ENCODE measurements around the gene TIE1.

GRCh38 chr1:43304314-43304681 lies 3.5 kb downstream of the TIE1 start:
- no peak for TF ChIP-seq CTCF (conservative IDR thresholded peaks at IDR 0.05)
- TF ChIP-seq EZH2 (IDR thresholded peaks at IDR 0.05; ENCODE audit: low read depth): no peak
